K562 (cell line): Measurements from ENCODE around the gene WDR18. TPM values are rescaled to one million over a fixed set of nuclear protein-coding genes. Genes with fewer than 3 reads are reported as not detected.

Source experiments
- ARID1B ChIP-seq: fragments of 450-650 bp; IDR thresholded peaks from 2 replicates; pipeline ENCODE4 v1.6.1; 2016; ENCODE audit warnings: antibody characterized with exemption, mild to moderate bottlenecking, inconsistent platforms
- ARNT ChIP-seq, 2 experiments: fragments of 450-650 bp; IDR thresholded peaks; 2 replicates each; pipeline ENCODE4 v1.6.1; 2016; ENCODE audit warnings: mild to moderate bottlenecking in 1 of 2
- BCOR ChIP-seq: fragments of 450-650 bp; IDR thresholded peaks from 2 replicates; pipeline ENCODE4 v1.6.1; 2016
- CHAMP1 ChIP-seq: fragments of 450-650 bp; IDR thresholded peaks from 2 replicates; pipeline ENCODE4 v1.6.1; 2016; ENCODE audit warnings: mild to moderate bottlenecking
- COPS2 ChIP-seq: fragments of 450-650 bp; conservative IDR thresholded peaks from 2 replicates; pipeline ENCODE4 v1.6.1; 2016; ENCODE audit warnings: mild to moderate bottlenecking, moderate library complexity
- E4F1 ChIP-seq: fragments of 250-450 bp; sonication (Bioruptor Pico); IDR thresholded peaks from 2 replicates; pipeline ENCODE4 v1.5.0; 2021; ENCODE audit warnings: mild to moderate bottlenecking, borderline replicate concordance
- FIP1L1 ChIP-seq: fragments of 200-400 bp; formaldehyde crosslinking; IDR thresholded peaks from 2 replicates; pipeline ENCODE4 v1.6.1; 2018; ENCODE audit warnings: mild to moderate bottlenecking, low read depth, low read length; ENCODE audit not compliant: poor library complexity, severe bottlenecking
- FOXP1 ChIP-seq: sonication (generic); formaldehyde crosslinking; IDR thresholded peaks from 2 replicates; pipeline ENCODE4 v1.8.0; 2022; ENCODE audit warnings: mild to moderate bottlenecking, missing genetic modification reagents
- HDAC3 ChIP-seq: fragments of 450-650 bp; IDR thresholded peaks from 2 replicates; pipeline ENCODE4 v1.6.1; 2018; ENCODE audit warnings: borderline replicate concordance, mild to moderate bottlenecking, moderate library complexity; ENCODE audit not compliant: partially characterized antibody
- HDAC6 ChIP-seq: IDR thresholded peaks from 2 replicates; pipeline ENCODE4 v1.6.1; 2012; ENCODE audit warnings: low read depth, mild to moderate bottlenecking, control low read depth, inconsistent platforms, low read length, moderate library complexity
- HLTF ChIP-seq: fragments of 450-650 bp; IDR thresholded peaks from 2 replicates; pipeline ENCODE4 v1.6.1; 2016
- KDM1A ChIP-seq, 2 experiments: fragments of 450-650 bp; IDR thresholded peaks; 2 replicates each; pipeline ENCODE4 v1.6.1; 2016; ENCODE audit warnings: mild to moderate bottlenecking in 2 of 2
- MITF ChIP-seq: IDR thresholded peaks from 2 replicates; pipeline ENCODE4 v1.6.1; 2014; ENCODE audit warnings: antibody characterized with exemption
- NFIC ChIP-seq: fragments of 450-650 bp; IDR thresholded peaks from 2 replicates; pipeline ENCODE4 v1.6.1; 2017; ENCODE audit warnings: mild to moderate bottlenecking, inconsistent platforms
- RBFOX2 ChIP-seq: fragments of 200-400 bp; formaldehyde crosslinking; IDR thresholded peaks from 2 replicates; pipeline ENCODE4 v1.6.1; 2017; ENCODE audit warnings: low read depth, mild to moderate bottlenecking, low read length, moderate library complexity
- SAFB ChIP-seq: fragments of 200-400 bp; formaldehyde crosslinking; IDR thresholded peaks from 2 replicates; pipeline ENCODE4 v1.6.1; 2017; ENCODE audit warnings: low read depth, low read length, borderline replicate concordance
- SP2 ChIP-seq: IDR thresholded peaks from 2 replicates; pipeline ENCODE4 v1.6.1; 2011; ENCODE audit warnings: mild to moderate bottlenecking, low read depth, low read length, moderate library complexity; ENCODE audit not compliant: poor library complexity, severe bottlenecking; ENCODE audit errors: extremely low read depth
- SUPT5H ChIP-seq: fragments of 450-650 bp; IDR thresholded peaks from 2 replicates; pipeline ENCODE4 v1.6.1; 2016
- ZNF121 ChIP-seq: sonication (generic); formaldehyde crosslinking; conservative IDR thresholded peaks from 2 replicates; pipeline ENCODE4 v1.8.0; 2022; ENCODE audit warnings: missing genetic modification reagents
- ZNF408 ChIP-seq: fragments of 250-450 bp; sonication (Bioruptor Pico); IDR thresholded peaks from 2 replicates; pipeline ENCODE4 v1.4.0; 2020; ENCODE audit warnings: low read depth, mild to moderate bottlenecking, moderate library complexity
- ZNF668 ChIP-seq: fragments of 250-450 bp; sonication (Bioruptor Pico); IDR thresholded peaks from 2 replicates; pipeline ENCODE4 v1.8.0; 2022; ENCODE audit warnings: mild to moderate bottlenecking, inconsistent platforms
- polyA plus RNA-seq, 8 experiments: library from polyadenylated mRNA; depleted of rRNA in 4 of 8; stranded (reverse) in 5 of 8; unstranded in 3 of 8; fragments of >200 nt; fragmentation: Nextera tagmentation in 2 of 8; fragmentation: Illumina TruSeq in 1 of 8; extraction: Ambion mirVana in 2 of 8; extraction: Trizol in 1 of 8; gene quantifications; 2 replicates each; pipeline versions ENCODE4 v1.2.1 to v1.2.3, GENCODE V29; 2011 to 2014; ENCODE audit warnings: inconsistent platforms in 1 of 8, missing spikeins in 1 of 8
- total RNA-seq, 7 experiments: library from RNA; depleted of rRNA in 6 of 7; stranded (reverse); fragments of >200 nt in 6 of 7; fragmentation: Illumina TruSeq in 2 of 7; extraction: Trizol in 2 of 7; gene quantifications; 2 replicates each; pipeline versions ENCODE4 v1.2.1 to v1.2.3, GENCODE V29; 2011 to 2021; ENCODE audit warnings: low replicate concordance in 1 of 7
- TF ChIP-seq, protein P1 (sequence below): sonication (generic); IDR thresholded peaks from 2 replicates; pipeline ENCODE4 v1.6.1; 2016

WDR18 gene
- total and polyA plus RNA-seq, 9 of the 15 experiments (the other 6 are each of a cell fraction or from before 2014, with no cell fraction given): 0.65 to 181 (median 30.1) TPM

DNA sequence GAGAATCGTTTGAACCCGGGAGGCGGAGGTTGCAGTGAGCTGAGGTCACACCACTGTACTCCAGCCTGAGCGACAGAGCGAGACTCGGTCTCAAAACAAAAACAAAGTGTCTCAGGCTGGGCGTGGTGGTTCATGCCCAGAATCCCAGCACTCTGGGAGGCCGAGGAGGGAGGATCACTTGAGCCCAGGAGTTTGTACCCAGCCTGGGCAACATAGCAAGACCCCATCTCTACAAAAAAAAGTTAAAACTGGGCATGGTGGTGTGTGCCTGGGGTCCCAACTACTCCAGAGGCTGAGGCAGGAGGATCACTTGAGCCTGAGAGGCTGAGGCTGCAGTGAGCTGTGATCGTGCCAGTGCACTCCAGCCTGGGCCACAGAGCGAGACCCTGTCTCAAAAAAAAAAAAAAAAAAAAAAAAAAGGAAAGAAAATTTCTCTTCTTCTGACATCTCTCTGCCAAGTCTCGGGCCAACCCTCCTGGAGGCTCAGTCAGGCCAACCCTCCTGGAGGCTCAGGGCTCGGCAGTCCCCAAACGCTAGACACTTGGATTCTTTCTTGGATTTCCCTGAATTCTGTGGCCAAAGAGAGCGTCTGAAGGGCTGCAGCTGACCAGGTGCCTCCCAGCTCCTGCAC, 32.0 kb upstream of the WDR18 start (continued):
- no peak for TF ChIP-seq ARNT (IDR thresholded peaks at IDR 0.05)
- TF ChIP-seq ZNF668 (CRISPR knock-in tag): no peak
- no peak for TF ChIP-seq NFIC
- peak; percentile 16; the same call in 1 of the 2 replicates for TF ChIP-seq FOXP1
- TF ChIP-seq, protein P1, sequence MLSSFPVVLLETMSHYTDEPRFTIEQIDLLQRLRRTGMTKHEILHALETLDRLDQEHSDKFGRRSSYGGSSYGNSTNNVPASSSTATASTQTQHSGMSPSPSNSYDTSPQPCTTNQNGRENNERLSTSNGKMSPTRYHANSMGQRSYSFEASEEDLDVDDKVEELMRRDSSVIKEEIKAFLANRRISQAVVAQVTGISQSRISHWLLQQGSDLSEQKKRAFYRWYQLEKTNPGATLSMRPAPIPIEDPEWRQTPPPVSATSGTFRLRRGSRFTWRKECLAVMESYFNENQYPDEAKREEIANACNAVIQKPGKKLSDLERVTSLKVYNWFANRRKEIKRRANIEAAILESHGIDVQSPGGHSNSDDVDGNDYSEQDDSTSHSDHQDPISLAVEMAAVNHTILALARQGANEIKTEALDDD: no peak
- TF ChIP-seq COPS2: no peak
- no peak for TF ChIP-seq ARID1B
- no peak for TF ChIP-seq SUPT5H
- no peak for TF ChIP-seq MITF
- TF ChIP-seq RBFOX2: no peak
- no peak for TF ChIP-seq SP2
- no peak for TF ChIP-seq ZNF408 (CRISPR knock-in tag)
- peak in 1 of 2 experiments; percentile 73; a peak in 3 of 4 replicates for TF ChIP-seq KDM1A (IDR thresholded peaks at IDR 0.05)
- peak; percentile 100 for TF ChIP-seq ZNF121 (CRISPR knock-in tag)
- TF ChIP-seq BCOR: peak; percentile 89
- TF ChIP-seq FIP1L1: no peak
- no peak for TF ChIP-seq CHAMP1
- no peak for TF ChIP-seq HLTF
- TF ChIP-seq HDAC3: no peak
- TF ChIP-seq SAFB: no peak
- TF ChIP-seq HDAC6: no peak
- TF ChIP-seq E4F1 (CRISPR knock-in tag): no peak
- TF ChIP-seq, all 486 proteins: peak for 10
